Activated naive CD4-positive, alpha-beta T cell treated with anti-CD3 and anti-CD28 coated beads, Interleukin-2, amount 50 U/mL, for 16 hours (primary cell): ENCODE results near the gene MAP1B.

ENCODE experiments used
- DNase-seq: peaks from one replicate; pipeline ENCODE4 v3.0.0-alpha.2; 2020

Gene MAP1B

GRCh38 chr5:72231991-72232703 lies 124.9 kb downstream of the MAP1B start:
- no peak for DNase-seq

GRCh38 chr5:72232838-72233237 lies 125.6 kb downstream of the MAP1B start:
- DNase-seq: no peak

- DNase-seq: no peak
These were observed 126.6 kb downstream of the MAP1B start for GRCh38 chr5:72233835-72234234.

- no peak for DNase-seq
These were observed 127.0 kb downstream of the MAP1B start for GRCh38 chr5:72234265-72234700.

- DNase-seq: no peak
These were observed 127.6 kb downstream of the MAP1B start for GRCh38 chr5:72234868-72235267.

GRCh38 chr5:72235725-72236124 lies 128.4 kb downstream of the MAP1B start:
- no peak for DNase-seq

GRCh38 chr5:72237415-72237814 lies 130.1 kb downstream of the MAP1B start:
- DNase-seq: no peak

GRCh38 chr5:72237879-72238278 lies 130.6 kb downstream of the MAP1B start:
- no peak for DNase-seq

- DNase-seq: no peak
These were observed 131.6 kb downstream of the MAP1B start for GRCh38 chr5:72238712-72239445.

- DNase-seq: no peak
These were observed 134.2 kb downstream of the MAP1B start for GRCh38 chr5:72241346-72242003.

GRCh38 chr5:72242796-72243475 lies 135.7 kb downstream of the MAP1B start:
- no peak for DNase-seq

GRCh38 chr5:72243706-72244105 lies 136.4 kb downstream of the MAP1B start:
- DNase-seq: no peak

GRCh38 chr5:72244862-72245371 lies 137.6 kb downstream of the MAP1B start:
- no peak for DNase-seq

- no peak for DNase-seq
These were observed 138.3 kb downstream of the MAP1B start for GRCh38 chr5:72245546-72245945.

- DNase-seq: no peak
These were observed 138.8 kb downstream of the MAP1B start for GRCh38 chr5:72245951-72246532.

- DNase-seq: no peak
These were observed 139.7 kb downstream of the MAP1B start for GRCh38 chr5:72246954-72247442.

GRCh38 chr5:72248410-72248981 lies 141.2 kb downstream of the MAP1B start:
- DNase-seq: no peak

GRCh38 chr5:72251386-72251785 lies 144.1 kb downstream of the MAP1B start:
- DNase-seq: no peak

- DNase-seq: no peak
These were observed 144.7 kb downstream of the MAP1B start for GRCh38 chr5:72252008-72252407.

GRCh38 chr5:72252574-72253155 lies 145.4 kb downstream of the MAP1B start:
- DNase-seq: no peak

- DNase-seq: no peak
These were observed 148.0 kb downstream of the MAP1B start for GRCh38 chr5:72255237-72255636.

- no peak for DNase-seq
These were observed 148.4 kb downstream of the MAP1B start for GRCh38 chr5:72255670-72256069.
